Nephron progenitor cell (in vitro differentiated cells): ENCODE data around the gene NWD2.

Source experiments
- DNase-seq: peaks from one replicate; pipeline ENCODE4 v3.0.0; 2021
- H3K27ac Mint-ChIP-seq: 2 replicates; pipeline ENCODE4 v1.8.0; 2021; ENCODE audit warnings: mild to moderate bottlenecking, moderate library complexity, mixed read lengths
- H3K27me3 Mint-ChIP-seq: 2 replicates; pipeline ENCODE4 v1.8.0; 2021; ENCODE audit warnings: mild to moderate bottlenecking, low read depth, mixed read lengths; ENCODE audit not compliant: poor library complexity
- H3K36me3 Mint-ChIP-seq: 2 replicates; pipeline ENCODE4 v1.8.0; 2021; ENCODE audit warnings: low read depth, mixed read lengths
- H3K4me1 Mint-ChIP-seq: 2 replicates; pipeline ENCODE4 v1.8.0; 2021; ENCODE audit warnings: mixed read lengths
- H3K4me3 Mint-ChIP-seq: 2 replicates; pipeline ENCODE4 v1.8.0; 2021; ENCODE audit warnings: mild to moderate bottlenecking, moderate library complexity, mixed read lengths
- H3K9me3 Mint-ChIP-seq: 2 replicates; pipeline ENCODE4 v1.8.0; 2021; ENCODE audit warnings: mild to moderate bottlenecking, moderate library complexity, mixed read lengths
- CTCF ChIP-seq: fragments of 200-600 bp; sonication (generic); IDR thresholded peaks from 2 replicates; pipeline ENCODE4 v1.5.0; 2021; ENCODE audit warnings: antibody characterized with exemption

NWD2 gene

GRCh38 chr4:37236165-37236564 lies 8.4 kb upstream of the NWD2 start:
- DNase-seq: no peak
- Mint-ChIP-seq H3K4me1 (no peaks in the 10 kb centered on the region), H3K27ac (no peak overlapping the region), H3K9me3 (no peaks in the 10 kb centered on the region), H3K27me3 (peaks cover 23% of the 10 kb centered on the region), H3K4me3 (no peak overlapping the region), H3K36me3 (no peaks in the 10 kb centered on the region)
- no peak for TF ChIP-seq CTCF

GRCh38 chr4:37241647-37242046 lies 2.9 kb upstream of the NWD2 start:
- DNase-seq: no peak
- Mint-ChIP-seq H3K4me3 (no peak overlapping the region), H3K9me3 (no peaks in the 10 kb centered on the region), H3K27ac (no peak overlapping the region), H3K27me3 (peaks cover 78% of the 10 kb centered on the region), H3K4me1 (peaks cover 7% of the 10 kb centered on the region), H3K36me3 (no peaks in the 10 kb centered on the region)
- TF ChIP-seq CTCF: no peak

GRCh38 chr4:37243051-37243450 lies 1.5 kb upstream of the NWD2 start:
- Mint-ChIP-seq H3K27me3 (peaks cover 86% of the 10 kb centered on the region), H3K4me1 (peaks cover 7% of the 10 kb centered on the region)
- peak; percentile 7 for DNase-seq

GRCh38 chr4:37243722-37244582 lies 591 bp upstream of the NWD2 start:
- Mint-ChIP-seq H3K36me3 (no peaks in the 10 kb centered on the region), H3K27me3 (peaks cover 95% of the 10 kb centered on the region), H3K27ac (no peak overlapping the region), H3K9me3 (no peaks in the 10 kb centered on the region), H3K4me3 (peak overlapping the region; percentile 73), H3K4me1 (peaks cover 7% of the 10 kb centered on the region)
- TF ChIP-seq CTCF: peak; percentile 41
- DNase-seq: peak; percentile 55

More at GRCh38 chr4:37243051-37243450, 1.5 kb upstream of the NWD2 start:
- no peaks in the 10 kb centered on the region for H3K9me3 Mint-ChIP-seq
- no peak for TF ChIP-seq CTCF
- no peaks in the 10 kb centered on the region for H3K36me3 Mint-ChIP-seq
- H3K4me3 Mint-ChIP-seq: peak overlapping the region; percentile 56
- H3K27ac Mint-ChIP-seq: no peak overlapping the region

- H3K4me1 Mint-ChIP-seq: peaks cover 7% of the 10 kb centered on the region
- H3K27me3 Mint-ChIP-seq: peaks cover 94% of the 10 kb centered on the region
- peak; percentile 9 for DNase-seq
- H3K9me3 Mint-ChIP-seq: no peaks in the 10 kb centered on the region
- no peak overlapping the region for H3K27ac Mint-ChIP-seq
- no peak for TF ChIP-seq CTCF
- peak overlapping the region; percentile 84 for H3K4me3 Mint-ChIP-seq
- H3K36me3 Mint-ChIP-seq: no peaks in the 10 kb centered on the region
Measured at GRCh38 chr4:37245391-37245954, 930 bp downstream of the NWD2 start.
